Subcutaneous abdominal adipose tissue (tissue), 5 donors: ENCODE data around the gene RETREG2.
A peak's percentile ranks its signal among the peaks of the same experiment; 100 is the strongest.

ENCODE experiments used
- H3K27ac ChIP-seq: one replicate; pipeline ENCODE4 v1.7.0; 2013; ENCODE audit warnings: low read depth, mild to moderate bottlenecking, inconsistent platforms, low read length, moderate library complexity
- H3K27me3 ChIP-seq, 5 donors: one replicate each; pipeline ENCODE4 v1.7.0; 2013; ENCODE audit warnings: low read length in 5 of 5, inconsistent platforms in 1 of 5; ENCODE audit not compliant: control insufficient read depth in 5 of 5, insufficient read depth in 4 of 5
- H3K36me3 ChIP-seq, 5 donors: one replicate each; pipeline ENCODE4 v1.7.0; 2013; ENCODE audit warnings: low read length in 5 of 5; ENCODE audit not compliant: control insufficient read depth in 5 of 5, insufficient read depth in 5 of 5
- H3K4me1 ChIP-seq, 5 donors: one replicate each; pipeline ENCODE4 v1.7.0; 2013; ENCODE audit warnings: low read length in 5 of 5, mild to moderate bottlenecking in 3 of 5, moderate library complexity in 1 of 5; ENCODE audit not compliant: control insufficient read depth in 5 of 5, insufficient read depth in 5 of 5
- H3K4me3 ChIP-seq, 5 donors: one replicate each; pipeline ENCODE4 v1.7.0; 2013; ENCODE audit warnings: low read length in 5 of 5, low read depth in 1 of 5
- H3K9ac ChIP-seq, 5 donors: one replicate each; pipeline ENCODE4 v1.7.0; 2013; ENCODE audit warnings: low read length in 5 of 5, mild to moderate bottlenecking in 4 of 5, moderate library complexity in 3 of 5
- H3K9me3 ChIP-seq, 5 donors: one replicate each; pipeline ENCODE4 v1.7.0; 2013; ENCODE audit warnings: low read length in 5 of 5; ENCODE audit not compliant: control insufficient read depth in 5 of 5
- donor health status: healthy.
- donor health status: healthy.
- donor health status: healthy.
- donor health status: healthy.
- donor health status: healthy.

Gene RETREG2

DNA sequence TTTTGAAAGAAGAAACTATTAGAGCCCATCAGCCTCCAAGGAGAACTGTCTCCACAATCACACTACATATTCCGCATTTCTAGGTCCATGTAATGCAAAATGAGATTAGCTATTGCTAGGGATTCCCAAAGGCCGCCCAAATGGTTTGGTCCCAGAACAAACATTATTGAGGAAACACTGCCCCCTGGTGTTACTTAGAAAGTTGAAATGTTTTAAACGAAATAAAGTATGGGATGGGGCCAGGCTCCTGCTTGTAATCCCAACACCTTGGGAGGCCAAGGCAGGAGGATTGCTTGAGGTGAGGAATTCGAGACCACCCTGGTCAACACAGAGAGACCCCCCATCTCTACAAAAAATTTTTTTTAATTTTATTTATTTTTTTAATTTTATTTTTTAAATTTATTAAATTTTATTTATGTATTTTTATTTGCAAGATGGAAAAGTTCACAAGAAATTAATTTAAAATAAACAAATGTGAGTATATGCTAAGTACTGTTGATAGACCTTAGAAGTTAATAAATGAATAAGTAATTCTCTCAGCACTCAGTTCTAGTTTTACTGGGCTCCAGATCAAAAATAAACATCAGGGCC lies 22.9 kb upstream of the RETREG2 start:
- Histone ChIP-seq H3K4me1 (peaks cover 0 to 7% (median 6%) of the 10 kb centered on the region in 5 donors), H3K9me3 (no peaks in the 10 kb centered on the region), H3K4me3 (no peak overlapping the region), H3K36me3 (peaks cover 18 to 29% (median 22%) of the 10 kb centered on the region in 5 donors), H3K9ac (no peak overlapping the region), H3K27me3 (no peaks in the 10 kb centered on the region), H3K27ac (no peak overlapping the region)

DNA sequence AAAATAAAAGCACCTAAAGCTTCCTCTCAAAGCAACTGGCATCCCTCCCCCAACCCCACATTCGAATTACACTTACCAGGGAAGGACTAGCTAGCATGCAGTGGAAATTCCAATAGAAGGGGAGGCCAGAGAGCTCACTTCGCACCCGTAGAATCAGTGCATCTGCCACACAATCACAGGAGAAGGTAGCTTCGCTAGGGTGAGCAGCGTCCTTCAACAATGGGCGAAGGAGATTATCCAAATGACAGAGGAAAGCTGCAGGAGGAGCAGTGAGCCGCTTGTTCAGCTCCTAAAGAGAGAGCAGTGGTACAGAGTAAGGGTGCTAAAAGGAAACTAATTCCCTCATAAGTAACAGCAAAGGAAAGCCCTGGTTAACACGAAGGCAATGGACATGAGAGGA lies 20.7 kb upstream of the RETREG2 start:
- Histone ChIP-seq H3K9me3 (no peaks in the 10 kb centered on the region), H3K4me1 (peaks cover 2 to 13% (median 11%) of the 10 kb centered on the region in 5 donors), H3K27ac (no peak overlapping the region), H3K36me3 (peaks cover 18 to 29% (median 22%) of the 10 kb centered on the region in 5 donors), H3K27me3 (no peaks in the 10 kb centered on the region), H3K9ac (no peak overlapping the region), H3K4me3 (no peak overlapping the region)

DNA sequence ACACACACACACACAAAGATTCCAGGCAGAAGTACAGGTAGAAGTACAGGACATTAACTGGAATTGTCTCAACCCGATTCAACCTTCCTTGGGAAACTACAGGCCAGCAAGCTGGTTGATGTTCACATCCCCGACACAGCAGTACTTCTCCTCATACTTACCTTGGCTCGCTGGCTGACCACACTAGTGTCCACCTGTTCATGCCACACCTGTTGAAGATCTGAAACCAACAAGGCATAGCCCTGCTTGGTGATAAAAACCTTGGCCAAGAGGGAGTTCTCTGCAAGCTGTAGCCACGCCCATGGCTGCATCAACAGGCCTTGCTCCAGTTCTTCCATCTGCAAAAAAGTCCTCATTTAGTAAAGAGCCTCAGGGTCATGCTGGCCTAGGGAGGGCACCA lies 20.1 kb upstream of the RETREG2 start:
- H3K4me3 ChIP-seq = no peak overlapping the region
- no peaks in the 10 kb centered on the region for H3K9me3 ChIP-seq
- peaks cover 18 to 29% (median 22%) of the 10 kb centered on the region in 5 donors for H3K36me3 ChIP-seq
- H3K27ac ChIP-seq = no peak overlapping the region
- H3K9ac ChIP-seq = no peak overlapping the region
- peaks cover 2 to 13% (median 11%) of the 10 kb centered on the region in 5 donors for H3K4me1 ChIP-seq
- no peaks in the 10 kb centered on the region for H3K27me3 ChIP-seq

DNA sequence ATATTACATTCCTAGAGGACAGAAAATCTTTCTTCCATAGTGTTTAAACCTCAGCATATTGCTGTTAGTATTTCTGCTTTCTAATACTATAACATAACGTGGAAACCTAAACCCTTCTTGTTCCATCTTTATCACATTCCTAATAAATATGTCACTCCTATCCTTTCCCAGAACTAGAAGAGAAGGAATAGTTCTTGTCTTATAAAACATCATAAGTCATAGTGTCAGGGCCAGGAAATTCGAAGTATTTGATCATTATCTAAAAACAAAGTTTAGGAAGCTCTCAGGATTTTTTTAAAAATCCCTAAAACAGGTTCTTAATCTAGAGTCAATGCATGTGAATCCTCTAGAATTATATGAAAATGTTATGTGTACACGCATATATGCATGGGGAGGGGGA lies 19.5 kb upstream of the RETREG2 start:
- Histone ChIP-seq H3K4me3 (no peak overlapping the region), H3K9ac (no peak overlapping the region), H3K9me3 (no peaks in the 10 kb centered on the region), H3K36me3 (peaks cover 18 to 26% (median 19%) of the 10 kb centered on the region in 5 donors), H3K27me3 (no peaks in the 10 kb centered on the region), H3K4me1 (peaks cover 2 to 13% (median 11%) of the 10 kb centered on the region in 5 donors), H3K27ac (no peak overlapping the region)

DNA sequence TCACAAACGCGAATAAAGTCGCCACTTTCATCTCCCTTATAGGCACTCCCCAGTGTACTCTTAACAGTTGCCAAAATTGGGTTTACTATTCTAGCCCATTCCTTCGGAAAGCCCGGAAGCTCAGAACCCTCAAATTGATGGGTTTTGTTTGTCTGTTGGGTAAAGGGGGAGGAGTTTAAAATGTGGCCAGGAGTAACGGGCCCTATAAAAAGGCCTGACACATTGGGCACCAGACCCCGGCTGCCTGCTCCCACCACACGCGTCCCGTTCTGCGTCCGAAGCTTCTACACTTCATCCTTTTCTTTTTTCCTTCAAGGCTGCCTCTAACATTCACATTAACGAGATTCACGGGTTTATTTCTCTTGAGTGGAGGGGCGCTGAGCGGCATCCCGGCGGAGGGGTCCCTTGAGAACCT lies 18.3 kb upstream of the RETREG2 start:
- Histone ChIP-seq H3K27ac (peak overlapping the region; percentile 69), H3K9ac (peak overlapping the region in 3 of 5 donors; percentile 58 to 89 (median 70)), H3K4me1 (peaks cover 2 to 13% (median 11%) of the 10 kb centered on the region in 5 donors), H3K9me3 (no peaks in the 10 kb centered on the region), H3K36me3 (peaks cover 14 to 19% (median 15%) of the 10 kb centered on the region in 5 donors), H3K27me3 (no peaks in the 10 kb centered on the region), H3K4me3 (peak overlapping the region; percentile 51 to 86 (median 80))

DNA sequence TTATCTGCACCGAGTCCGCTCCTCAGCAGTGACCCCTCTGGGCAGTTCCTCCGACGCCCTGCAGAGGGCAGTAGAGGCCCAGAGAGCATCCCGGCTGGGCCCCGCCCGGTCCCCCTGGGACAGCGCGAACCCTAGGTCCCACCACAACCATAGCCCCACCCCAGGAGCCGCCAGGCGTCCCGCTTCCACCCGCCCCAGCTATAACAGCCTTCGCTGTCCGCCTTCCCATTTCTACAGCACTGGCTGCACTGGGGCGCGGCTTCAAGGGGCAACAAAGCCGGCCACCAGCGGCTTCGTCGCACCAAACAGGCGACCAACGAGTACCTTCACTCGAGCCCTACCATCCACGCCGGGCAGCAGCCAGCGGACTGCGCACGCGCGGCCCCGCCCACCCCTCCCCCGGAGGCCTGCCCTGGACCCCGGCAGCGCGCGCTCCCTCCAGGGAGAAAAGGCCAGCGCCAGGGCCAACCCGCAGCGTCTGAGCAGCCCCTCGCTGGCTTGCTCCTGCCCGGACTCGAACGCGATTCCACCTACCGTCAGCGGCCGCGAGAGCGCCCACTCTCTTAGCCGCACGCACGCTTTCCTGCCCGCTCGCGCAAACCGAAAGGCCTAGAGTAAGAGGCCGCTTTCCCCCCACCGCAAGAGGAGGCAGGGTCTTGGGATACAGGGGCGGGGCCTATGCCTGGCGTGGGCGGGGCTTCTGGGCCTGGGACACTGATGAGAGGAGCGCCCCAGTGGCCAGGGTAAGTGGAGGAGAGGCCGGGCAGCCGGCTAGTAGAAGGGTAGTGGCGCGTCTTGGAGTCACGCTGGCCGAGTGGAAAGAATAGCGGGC lies 17.7 kb upstream of the RETREG2 start, which contains the start of gene NHEJ1:
Gene NHEJ1 (minus strand): TSS at position 630 of the 832 bp plus-strand sequence. CDS start 2,453 bp downstream, outside the sequence.
- Histone ChIP-seq H3K27ac (peak within 1 kb of the TSS; percentile 69), H3K9me3 (no peaks in the 10 kb centered on the region), H3K9ac (peak within 1 kb of the TSS; percentile 17 to 89 (median 72)), H3K4me1 (peaks cover 2 to 13% (median 11%) of the 10 kb centered on the region in 5 donors), H3K27me3 (no peaks in the 10 kb centered on the region), H3K36me3 (peaks cover 14 to 19% (median 15%) of the 10 kb centered on the region in 5 donors), H3K4me3 (peak within 1 kb of the TSS; percentile 55 to 86 (median 80))

DNA sequence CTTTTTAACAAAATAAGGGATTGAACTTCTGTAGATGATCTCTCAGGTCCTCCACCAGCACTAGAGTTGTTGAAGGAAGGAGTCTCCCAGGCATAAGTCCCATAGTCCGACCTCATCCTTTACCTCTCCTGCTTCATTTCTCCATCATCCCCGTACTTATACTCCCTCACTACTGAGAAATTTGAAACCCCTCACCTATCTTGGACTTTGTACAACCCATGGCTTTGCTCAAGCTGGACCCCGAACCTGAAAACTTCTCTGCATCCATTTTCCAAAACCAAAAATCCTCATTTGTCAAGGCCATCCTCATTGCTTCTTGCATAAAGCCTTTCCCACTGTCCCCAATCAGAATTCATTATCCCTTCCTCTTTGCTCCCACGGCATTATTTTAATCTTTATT lies 17.0 kb upstream of the RETREG2 start:
- peak overlapping the region in 4 of 5 donors; percentile 17 to 89 (median 70) for H3K9ac ChIP-seq
- H3K27ac ChIP-seq = peak overlapping the region; percentile 69
- peak overlapping the region; percentile 55 to 86 (median 80) for H3K4me3 ChIP-seq
- H3K9me3 ChIP-seq = no peaks in the 10 kb centered on the region
- no peaks in the 10 kb centered on the region for H3K27me3 ChIP-seq
- H3K36me3 ChIP-seq = peaks cover 14 to 19% (median 15%) of the 10 kb centered on the region in 5 donors
- H3K4me1 ChIP-seq = peaks cover 2 to 13% (median 11%) of the 10 kb centered on the region in 5 donors

DNA sequence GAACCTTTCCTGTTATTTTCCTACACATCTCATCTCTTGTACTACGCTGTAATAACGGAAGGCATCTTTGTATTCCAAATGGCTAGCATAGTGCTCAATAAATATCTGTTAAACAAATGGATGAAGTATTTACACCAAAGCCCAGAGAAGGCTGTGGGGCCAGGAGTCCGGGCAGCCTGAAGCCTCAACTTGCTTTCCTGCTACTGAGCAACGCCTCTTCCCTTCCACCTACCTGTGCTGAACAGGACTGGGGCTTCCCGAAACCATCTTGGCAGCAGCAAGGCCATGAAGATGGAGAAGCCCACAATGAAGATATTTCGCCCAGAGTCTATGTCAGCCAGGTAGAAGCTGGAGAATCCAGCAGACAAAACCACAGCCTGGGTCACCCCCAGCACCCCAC lies 14.9 kb upstream of the RETREG2 start:
- H3K9me3 ChIP-seq = no peaks in the 10 kb centered on the region
- no peak overlapping the region for H3K4me3 ChIP-seq
- H3K9ac ChIP-seq = no peak overlapping the region
- no peaks in the 10 kb centered on the region for H3K27me3 ChIP-seq
- peaks cover 2 to 13% (median 11%) of the 10 kb centered on the region in 5 donors for H3K4me1 ChIP-seq
- H3K27ac ChIP-seq = no peak overlapping the region
- H3K36me3 ChIP-seq = no peaks in the 10 kb centered on the region

DNA sequence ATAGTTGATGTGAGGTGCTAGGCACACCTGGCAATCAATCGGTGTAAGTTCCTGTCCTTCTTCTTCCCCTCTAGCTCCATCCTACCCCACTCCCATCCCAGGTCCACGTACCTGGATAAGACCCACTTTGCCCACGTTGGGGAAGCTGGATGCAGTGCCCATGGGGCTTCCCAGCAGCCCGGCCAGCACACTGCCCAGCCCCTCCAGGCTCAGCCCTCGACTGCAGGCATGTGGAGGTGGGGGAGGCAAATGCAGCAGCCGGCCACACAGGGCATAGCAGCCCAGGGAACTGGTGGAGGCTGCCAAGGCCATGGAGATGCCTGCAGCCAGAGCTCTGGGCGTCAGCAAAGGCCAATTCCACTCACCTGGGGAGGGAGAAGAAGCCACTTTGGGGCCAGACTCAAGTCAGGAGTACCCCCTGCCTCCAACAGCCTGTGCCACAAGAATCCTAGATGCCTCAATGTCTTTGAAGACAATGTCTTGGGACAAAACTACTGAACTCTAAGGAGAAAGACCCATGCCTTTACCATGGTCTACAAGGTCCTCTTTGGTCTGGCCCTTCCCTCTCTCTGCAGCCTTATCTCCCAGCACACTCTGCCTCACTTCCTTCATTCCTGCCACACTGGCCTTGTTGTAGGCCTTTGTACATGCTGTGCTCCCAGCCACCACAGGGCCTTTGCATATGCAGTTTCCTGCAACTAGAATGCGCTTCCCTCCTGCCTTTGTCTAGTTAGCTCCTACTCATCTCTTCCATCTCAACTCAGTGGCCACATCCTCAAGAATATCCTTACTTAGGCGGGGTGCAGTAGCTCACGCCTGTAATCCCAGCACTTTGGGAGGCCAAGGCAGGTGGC lies 12.8 kb upstream of the RETREG2 start:
- H3K9me3 ChIP-seq = no peaks in the 10 kb centered on the region
- no peaks in the 10 kb centered on the region for H3K27me3 ChIP-seq
- no peaks in the 10 kb centered on the region for H3K36me3 ChIP-seq
- peak overlapping the region in 1 of 5 donors; percentile 43 for H3K9ac ChIP-seq
- no peak overlapping the region for H3K27ac ChIP-seq
- H3K4me3 ChIP-seq = no peak overlapping the region
- H3K4me1 ChIP-seq = peaks cover 2 to 6% (median 5%) of the 10 kb centered on the region in 5 donors
